Activated T-cell treated with anti-CD3 and anti-CD28 coated beads for 24 hours (primary cell): ENCODE data around the gene NTN1.
"Not testable (repeated sequence)": the region's sequence is repeated elsewhere in the genome, so short reads cannot be mapped to it uniquely, and the experiment has no call there.

Experiments used
- DNase-seq: peaks from one replicate; pipeline ENCODE4 v3.0.0-alpha.2; 2020; ENCODE audit warnings: low read depth

The NTN1 gene

DNA sequence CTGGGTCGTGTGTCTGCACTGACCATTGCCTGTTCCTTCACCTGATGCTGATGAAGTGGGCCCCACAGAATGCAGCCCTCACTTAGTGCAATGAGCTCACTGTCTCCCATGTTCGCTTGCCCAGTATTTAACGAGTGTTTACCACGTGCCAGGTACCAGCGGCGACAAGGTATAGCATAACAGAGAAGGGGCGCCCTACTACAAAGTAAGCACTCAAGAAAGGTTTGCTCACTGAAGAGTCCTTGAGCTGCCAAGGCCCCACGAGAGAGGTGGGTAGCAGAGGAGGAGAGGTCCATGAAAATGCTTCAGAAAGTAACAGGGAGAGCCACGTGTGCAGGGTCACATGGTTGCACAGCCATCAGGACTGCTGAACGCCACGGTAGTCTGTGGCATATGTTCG, 230.0 kb downstream of the NTN1 start:
- no peak for DNase-seq

GRCh38 chr17:9253308-9253707, 232.0 kb downstream of the NTN1 start:
- DNase-seq, result no peak

GRCh38 chr17:9254841-9255240, 233.5 kb downstream of the NTN1 start:
- DNase-seq, result no peak

DNA sequence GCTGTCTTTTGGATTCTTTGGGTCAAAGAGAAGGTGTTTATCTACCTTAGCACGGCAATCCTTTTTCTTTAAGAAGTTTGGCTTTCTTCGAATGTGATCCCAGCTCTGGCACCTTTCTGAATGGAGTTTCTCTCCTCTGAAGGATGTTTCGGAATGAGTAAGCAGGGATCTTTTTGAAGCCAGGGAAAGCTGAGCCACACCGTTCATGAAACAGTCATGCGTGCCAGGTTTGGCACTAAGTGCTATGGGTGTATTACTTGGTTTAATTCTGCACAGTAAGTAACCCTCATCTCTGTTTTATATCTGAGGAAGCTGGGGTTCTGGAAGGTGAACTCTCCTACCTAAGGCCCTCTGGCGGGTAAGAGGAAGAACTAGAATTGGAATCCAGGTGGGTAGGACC, 234.5 kb downstream of the NTN1 start:
- no peak for DNase-seq

GRCh38 chr17:9256361-9256750, 235.0 kb downstream of the NTN1 start:
- DNase-seq, result no peak

- no peak for DNase-seq
Measured at GRCh38 chr17:9256751-9257629, 235.7 kb downstream of the NTN1 start.

- DNase-seq, result not testable (repeated sequence)
Measured at GRCh38 chr17:9257630-9257965, 236.3 kb downstream of the NTN1 start.

DNA sequence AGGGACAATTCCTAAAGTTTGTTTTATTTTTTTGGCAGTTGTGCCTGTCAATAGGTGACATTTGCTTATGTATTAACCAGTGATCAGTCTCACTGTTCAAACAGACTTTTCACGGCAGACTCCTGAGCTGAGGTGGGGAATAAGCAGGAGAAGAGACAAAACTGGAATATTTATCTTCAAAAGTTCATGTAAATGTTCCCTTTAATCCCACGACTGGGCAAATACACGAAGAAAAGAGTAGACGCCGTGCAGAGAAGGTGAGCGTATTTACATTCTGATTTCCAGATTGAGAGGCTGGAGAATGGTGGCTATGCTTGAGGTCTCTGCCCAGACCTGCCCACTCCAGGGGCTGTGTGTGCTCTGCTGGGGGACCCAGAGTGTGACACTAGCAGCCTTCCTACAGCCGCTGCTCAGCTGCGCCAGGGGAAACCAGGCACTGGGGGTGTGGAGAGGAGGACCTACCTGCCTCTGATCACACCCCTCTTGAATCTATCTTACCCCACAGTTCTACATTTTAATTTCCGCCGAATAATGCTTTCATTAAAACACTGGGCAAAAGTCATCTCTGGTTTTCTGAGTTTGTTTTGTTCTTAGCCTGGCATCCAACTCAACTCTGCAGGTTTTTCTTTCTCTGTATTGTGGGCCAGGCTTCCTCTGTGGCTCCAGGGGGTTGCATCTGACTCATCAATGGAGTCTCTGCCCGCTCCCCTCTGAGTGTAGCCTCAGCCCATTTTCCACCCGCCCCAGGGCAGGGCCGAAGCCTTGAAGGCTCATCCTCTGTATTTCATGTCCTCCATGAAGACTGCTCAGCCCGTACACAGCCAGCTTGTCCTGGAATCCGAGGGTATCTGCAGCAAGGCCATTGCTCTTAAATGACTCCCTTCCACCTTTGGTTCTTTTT, 237.1 kb downstream of the NTN1 start:
- DNase-seq, result no peak

GRCh38 chr17:9259419-9259818, 238.1 kb downstream of the NTN1 start:
- DNase-seq, result no peak

DNA sequence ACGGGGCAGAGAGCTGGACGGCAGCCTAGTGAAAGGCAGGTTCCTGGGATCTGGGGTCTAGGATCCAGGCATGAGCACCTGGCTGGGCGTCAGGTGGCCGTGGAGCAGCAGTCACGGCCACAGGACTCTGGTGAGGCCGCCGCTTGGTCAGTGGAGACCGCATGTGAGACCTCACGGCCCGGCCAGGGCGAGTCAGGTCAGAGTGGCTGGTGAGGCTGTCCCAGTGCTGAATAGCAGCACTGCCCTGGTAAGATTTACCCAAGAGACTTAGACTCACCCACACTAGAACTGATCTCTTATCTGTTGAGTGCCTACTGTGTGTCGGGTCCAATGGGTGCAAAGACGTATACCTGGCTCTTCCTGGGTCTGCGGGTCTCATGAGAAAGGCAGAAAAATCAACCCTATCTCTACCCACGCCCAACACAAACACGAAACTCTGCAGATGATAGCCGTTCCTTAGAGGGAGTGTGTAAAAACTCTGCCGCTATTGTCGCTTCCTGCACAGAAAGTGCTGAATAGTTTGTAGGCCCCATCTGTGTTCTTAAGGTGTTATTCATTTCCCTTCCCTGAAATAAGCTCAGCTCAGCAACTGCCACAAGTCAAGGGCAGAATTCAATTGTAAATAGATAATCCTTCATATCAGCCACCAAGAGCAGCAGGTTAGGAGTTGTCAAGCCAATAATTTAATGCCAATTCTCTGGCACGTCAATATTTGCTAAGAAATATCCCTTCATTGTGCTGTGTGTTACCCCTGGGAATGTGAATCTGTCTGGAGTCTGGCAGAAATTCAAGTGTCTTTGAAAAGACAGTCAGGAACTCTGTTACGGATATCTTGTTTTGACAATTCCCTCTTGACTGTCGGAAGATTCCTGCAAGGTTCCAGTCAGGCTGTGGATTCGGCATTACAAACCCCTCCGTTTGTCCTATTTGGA, 240.0 kb downstream of the NTN1 start:
- DNase-seq, result no peak

DNA sequence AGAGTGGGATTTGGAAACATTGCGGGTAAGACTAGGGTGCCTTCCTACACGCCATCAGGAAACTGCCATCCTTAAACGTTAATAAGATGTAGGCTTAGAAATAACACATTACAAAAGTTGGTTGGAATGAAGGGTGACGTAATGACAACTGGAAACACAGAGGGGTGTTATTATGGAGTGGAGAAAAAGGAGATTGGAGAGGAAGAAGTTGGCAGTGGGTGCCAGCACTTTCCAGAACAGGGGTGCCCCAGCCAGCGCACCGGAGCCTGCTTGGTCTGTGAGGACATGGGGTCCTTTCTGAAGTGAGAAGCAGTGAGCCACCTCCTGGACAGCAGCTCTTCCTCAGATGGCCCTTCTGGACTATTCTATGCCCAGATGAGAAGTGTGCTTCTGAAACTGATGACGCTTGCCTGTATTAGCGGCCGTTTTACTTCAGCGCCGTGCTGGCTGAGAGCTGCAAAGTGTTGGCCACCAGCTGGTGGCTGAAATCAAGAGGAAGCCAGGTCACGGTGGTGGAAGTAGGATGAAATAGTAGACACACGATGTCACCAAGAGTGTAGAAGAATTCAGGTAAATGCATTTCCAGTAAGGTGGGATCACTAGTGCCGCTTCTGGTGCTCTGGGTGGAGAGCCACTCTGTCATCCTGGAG, 244.8 kb downstream of the NTN1 start:
- DNase-seq, result no peak

DNA sequence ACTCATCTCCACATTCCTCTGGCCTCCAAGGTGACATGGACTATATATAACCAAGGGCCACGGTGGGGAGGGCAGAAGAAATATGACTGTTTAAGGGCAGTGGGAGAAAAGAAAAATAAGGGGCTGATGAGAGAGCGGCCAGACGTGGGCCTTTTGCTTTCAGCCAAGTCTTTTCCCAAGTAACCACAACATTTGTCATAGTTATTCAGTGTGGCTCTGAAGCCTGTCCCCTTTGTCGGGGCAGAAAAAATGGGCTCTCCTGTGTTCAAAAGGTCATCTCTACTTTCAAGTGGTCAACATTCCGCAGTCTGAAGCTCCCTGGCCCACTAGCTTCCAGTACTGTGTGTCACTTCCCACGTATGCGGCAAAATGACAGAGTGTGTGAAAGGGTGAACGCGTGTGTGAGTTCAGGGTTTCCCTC, 245.4 kb downstream of the NTN1 start:
- DNase-seq, result no peak

DNA sequence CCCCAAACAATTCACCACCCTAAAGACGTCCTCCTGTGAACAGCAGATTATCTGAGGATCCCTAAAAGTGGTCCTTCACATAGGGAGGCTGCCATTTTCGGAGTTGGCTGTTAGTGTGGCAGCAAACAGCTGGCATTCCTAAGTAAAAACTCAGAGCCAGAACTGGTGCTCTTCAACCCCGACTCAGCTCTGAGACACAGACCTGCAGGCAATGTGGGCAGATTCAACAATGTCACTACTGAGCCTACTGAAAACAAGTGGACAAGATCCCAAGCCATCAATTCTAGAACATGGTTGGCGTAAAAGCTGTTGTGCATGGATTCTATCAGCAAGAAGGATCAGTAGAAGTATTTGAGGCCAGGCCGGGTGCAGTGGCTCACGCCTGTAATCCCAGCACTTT, 247.2 kb downstream of the NTN1 start:
- DNase-seq, result no peak

- no peak for DNase-seq
Measured at GRCh38 chr17:9269350-9270035, 248.2 kb downstream of the NTN1 start.

DNA sequence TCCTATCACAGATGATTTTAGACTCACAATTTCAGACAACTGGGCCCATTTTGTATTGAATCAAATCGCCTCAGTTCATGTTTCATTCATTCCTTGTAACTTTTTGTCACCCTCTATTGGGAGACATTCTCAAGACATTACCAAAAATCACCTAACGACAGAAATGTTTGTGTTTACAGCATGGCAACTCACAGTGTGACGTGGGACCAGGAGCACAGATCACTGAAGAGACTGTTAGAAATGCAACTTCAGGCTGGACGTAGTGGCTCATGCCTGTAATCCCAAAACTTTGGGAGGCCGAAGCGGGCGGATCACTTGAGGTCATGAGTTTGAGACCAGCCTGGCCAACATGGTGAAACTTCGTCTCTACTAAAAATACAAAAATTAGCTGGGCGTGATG, 249.6 kb downstream of the NTN1 start:
- DNase-seq, result no peak

DNA sequence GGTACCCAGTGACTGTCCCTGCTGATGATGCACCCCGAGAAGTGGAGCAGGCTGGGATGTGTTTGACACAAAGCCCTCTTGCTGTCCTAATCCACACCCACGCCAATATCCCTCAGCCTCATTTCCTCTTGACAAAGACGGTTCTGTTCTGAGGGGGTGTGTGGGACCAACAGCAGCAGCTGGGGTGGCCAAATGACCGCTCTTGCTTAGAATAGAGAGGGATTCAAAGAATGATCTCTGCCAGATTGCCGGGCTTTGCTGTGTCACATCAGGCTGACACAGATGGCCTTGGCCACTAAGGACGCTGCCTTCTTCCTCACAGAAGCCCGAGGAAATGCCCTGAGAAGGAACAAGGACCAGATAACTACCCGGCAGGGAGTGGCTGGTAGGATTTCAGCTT, 250.7 kb downstream of the NTN1 start:
- no peak for DNase-seq

DNA sequence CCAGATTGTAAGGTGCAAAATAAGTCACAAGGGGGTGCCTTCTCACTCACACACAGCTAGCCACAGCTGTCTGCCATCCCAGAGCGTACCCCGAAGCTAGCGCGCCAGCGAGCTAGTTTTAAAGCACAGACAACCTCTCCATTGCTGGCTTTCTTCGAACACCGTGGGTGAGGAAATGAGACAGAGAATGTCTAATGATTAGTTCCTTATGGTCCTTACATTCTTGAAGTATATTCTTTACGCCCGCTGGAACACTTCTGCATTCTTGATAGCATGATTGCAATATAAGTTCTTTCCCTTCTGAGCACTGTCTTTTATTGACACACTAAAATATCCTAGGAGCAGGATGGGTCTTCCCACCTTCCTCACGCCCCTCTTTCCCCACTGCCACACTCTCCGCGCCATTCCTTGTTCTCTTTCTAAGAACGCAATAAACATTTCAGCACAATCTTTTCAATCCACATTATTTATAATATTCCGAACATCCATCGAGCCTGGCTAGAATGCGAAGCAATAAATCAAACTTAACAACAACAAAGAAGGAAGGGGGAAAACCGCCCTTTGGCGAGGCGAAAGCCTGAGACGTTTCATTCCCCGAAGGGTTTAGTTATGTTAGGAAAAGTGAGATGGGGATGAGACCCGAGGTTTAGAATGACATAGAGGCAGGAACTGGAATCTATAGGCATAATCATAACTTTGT, 251.3 kb downstream of the NTN1 start:
- no peak for DNase-seq

GRCh38 chr17:9273428-9274391, 252.4 kb downstream of the NTN1 start:
- peak; percentile 27 for DNase-seq

GRCh38 chr17:9274973-9275372, 253.7 kb downstream of the NTN1 start:
- DNase-seq, result no peak
